HFFc6 (cell line): ENCODE measurements around the gene ZCCHC7. TPM values are rescaled to one million over a fixed set of nuclear protein-coding genes. Genes with fewer than 3 reads are reported as not detected.

Experiments used
- DNase-seq: peaks from one replicate; pipeline ENCODE4 v3.0.0-alpha.2; 2018
- H3K27ac Mint-ChIP-seq: 2 replicates; pipeline ENCODE4 v1.8.0; 2020; ENCODE audit warnings: mild to moderate bottlenecking, mixed read lengths
- H3K27me3 Mint-ChIP-seq: 2 replicates; pipeline ENCODE4 v1.8.0; 2021; ENCODE audit warnings: mild to moderate bottlenecking, moderate library complexity, mixed read lengths; ENCODE audit not compliant: insufficient read depth
- H3K36me3 Mint-ChIP-seq: 2 replicates; pipeline ENCODE4 v1.8.0; 2021; ENCODE audit warnings: low read depth, mixed read lengths
- H3K4me1 Mint-ChIP-seq: 2 replicates; pipeline ENCODE4 v1.8.0; 2020; ENCODE audit warnings: low read depth, mixed read lengths
- H3K4me3 Mint-ChIP-seq: 2 replicates; pipeline ENCODE4 v1.8.0; 2020; ENCODE audit warnings: mild to moderate bottlenecking, moderate library complexity, mixed read lengths
- H3K9me3 Mint-ChIP-seq: 2 replicates; pipeline ENCODE4 v1.8.0; 2020; ENCODE audit warnings: mild to moderate bottlenecking, mixed read lengths
- CTCF ChIP-seq: fragments of 200-600 bp; sonication (generic); IDR thresholded peaks from 2 replicates; pipeline ENCODE4 v1.5.0; 2021; ENCODE audit warnings: antibody characterized with exemption, mild to moderate bottlenecking
- total RNA-seq, 6 experiments: library from RNA; stranded (reverse); fragmentation: NEBNext Ultra II Directional; extraction: Animal tissue kit (Norgen Biotek cat#: 25700); gene quantifications; 2 replicates in 1 of 6; 3 replicates in 5 of 6; pipeline ENCODE4 v1.2.3, GENCODE V29; 2021

ZCCHC7 gene
- total RNA-seq, 6 experiments from 2014 or later: 18.5 to 22.9 (median 18.8) TPM

DNA sequence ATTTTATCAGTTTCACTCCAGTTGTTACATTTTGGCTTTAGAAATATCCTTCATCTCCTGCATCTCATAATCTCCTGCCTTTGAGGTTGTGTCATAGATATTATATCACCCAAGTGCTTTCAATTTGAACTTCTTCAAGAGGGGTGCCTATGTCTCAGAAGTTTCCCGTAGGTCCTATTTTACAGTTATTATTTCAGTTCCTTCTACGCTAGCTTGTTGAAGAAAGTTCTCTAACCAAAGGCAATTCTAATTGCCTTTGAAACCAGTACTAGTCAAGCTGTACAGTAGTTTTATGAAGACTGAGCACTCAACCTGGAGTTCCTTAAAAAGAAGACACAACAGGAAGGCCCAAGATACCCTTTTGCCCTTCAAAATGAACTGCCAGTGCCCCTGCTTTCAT is 116.4 kb downstream of the ZCCHC7 start:
- Mint-ChIP-seq H3K36me3 (peaks cover 4% of the 10 kb centered on the region; the same call in 1 of the 2 replicates), H3K4me3 (no peak overlapping the region), H3K9me3 (no peaks in the 10 kb centered on the region), H3K4me1 (peaks cover 12% of the 10 kb centered on the region), H3K27me3 (no peaks in the 10 kb centered on the region), H3K27ac (no peak overlapping the region)
- no peak for DNase-seq
- TF ChIP-seq CTCF: no peak

DNA sequence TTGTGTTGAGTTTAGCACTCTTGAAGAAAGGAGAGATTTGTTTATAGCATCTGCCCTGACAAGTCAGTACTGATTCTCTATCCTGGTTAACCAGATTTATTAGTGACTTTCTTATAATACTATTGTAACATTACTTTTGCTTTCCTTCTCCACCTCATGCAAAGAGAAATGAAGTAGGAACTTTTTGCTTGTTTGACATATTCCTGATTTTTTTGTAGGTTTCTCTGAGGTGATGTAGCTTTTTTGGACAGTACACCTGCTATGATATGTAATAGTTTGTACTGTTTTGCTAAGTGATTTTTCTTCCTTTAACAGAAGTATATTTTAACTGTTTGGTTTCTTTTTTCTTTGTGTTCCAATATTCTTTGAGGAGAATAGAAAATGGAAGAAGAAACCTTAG is 117.7 kb downstream of the ZCCHC7 start:
- no peaks in the 10 kb centered on the region for H3K27me3 Mint-ChIP-seq

GRCh38 chr9:37239224-37239859 is 119.0 kb downstream of the ZCCHC7 start:
- no peak overlapping the region for H3K4me3 Mint-ChIP-seq
- no peak overlapping the region for H3K27ac Mint-ChIP-seq
- H3K27me3 Mint-ChIP-seq: no peaks in the 10 kb centered on the region
- no peaks in the 10 kb centered on the region for H3K9me3 Mint-ChIP-seq
- peak; percentile 11 for DNase-seq
- H3K36me3 Mint-ChIP-seq: peaks cover 4% of the 10 kb centered on the region; the same call in 1 of the 2 replicates
- TF ChIP-seq CTCF: no peak
- H3K4me1 Mint-ChIP-seq: peaks cover 12% of the 10 kb centered on the region

More for the DNA sequence above, 117.7 kb downstream of the ZCCHC7 start:
- Mint-ChIP-seq H3K4me3 (no peak overlapping the region), H3K36me3 (peaks cover 4% of the 10 kb centered on the region; the same call in 1 of the 2 replicates), H3K9me3 (no peaks in the 10 kb centered on the region), H3K27ac (no peak overlapping the region), H3K4me1 (peaks cover 12% of the 10 kb centered on the region)
- no peak for TF ChIP-seq CTCF
- no peak for DNase-seq

DNA sequence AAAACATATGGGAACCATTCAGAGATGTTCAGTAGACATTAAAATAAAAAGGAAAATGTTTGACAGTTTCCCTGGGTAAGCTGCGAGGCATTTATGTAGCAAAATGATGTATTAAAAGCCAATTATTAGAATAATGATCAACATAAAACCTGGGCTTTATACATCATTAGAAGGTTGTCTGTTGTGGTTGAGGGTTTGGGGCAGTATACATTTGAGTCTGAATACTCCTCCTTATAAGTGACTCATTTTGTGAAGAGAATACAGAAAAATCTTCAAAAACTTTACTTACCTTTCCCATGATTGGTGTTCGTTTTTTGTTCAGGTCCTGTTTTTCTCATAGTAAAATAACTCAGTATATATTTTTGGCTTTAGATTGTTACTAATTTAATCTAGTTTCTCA is 119.5 kb downstream of the ZCCHC7 start:
- Mint-ChIP-seq H3K27ac (no peak overlapping the region), H3K27me3 (no peaks in the 10 kb centered on the region), H3K36me3 (peaks cover 4% of the 10 kb centered on the region; the same call in 1 of the 2 replicates), H3K4me1 (peaks cover 12% of the 10 kb centered on the region), H3K4me3 (no peak overlapping the region), H3K9me3 (no peaks in the 10 kb centered on the region)
- TF ChIP-seq CTCF: no peak
- no peak for DNase-seq

GRCh38 chr9:37241340-37241739 is 121.0 kb downstream of the ZCCHC7 start:
- TF ChIP-seq CTCF: no peak
- Mint-ChIP-seq H3K36me3 (peaks cover 4% of the 10 kb centered on the region; the same call in 1 of the 2 replicates), H3K27ac (no peak overlapping the region), H3K4me3 (no peak overlapping the region), H3K9me3 (no peaks in the 10 kb centered on the region), H3K4me1 (peaks cover 12% of the 10 kb centered on the region), H3K27me3 (no peaks in the 10 kb centered on the region; the same call in 1 of the 2 replicates)
- no peak for DNase-seq
